Loucy (cell line): ENCODE data around the gene SNCA.

Experiments
- H2AFZ ChIP-seq: fragments of 200-600 bp; sonication (generic); 2 replicates; pipeline ENCODE4 v1.6.0; 2016; ENCODE audit warnings: antibody characterized with exemption, mild to moderate bottlenecking, low read length, moderate library complexity
- H3F3A ChIP-seq: fragments of 200-600 bp; 2 replicates; pipeline ENCODE4 v1.6.0; 2016; ENCODE audit warnings: antibody characterized with exemption, low read depth, mild to moderate bottlenecking
- H3K27me3 ChIP-seq: fragments of 200-600 bp; sonication (generic); 2 replicates; pipeline ENCODE4 v1.6.1; 2014; ENCODE audit warnings: low read length, mild to moderate bottlenecking; ENCODE audit not compliant: insufficient read depth, poor library complexity, severe bottlenecking
- H3K36me3 ChIP-seq: fragments of 200-600 bp; sonication (generic); 2 replicates; pipeline ENCODE4 v1.6.1; 2016; ENCODE audit warnings: low read length; ENCODE audit not compliant: insufficient read depth
- H3K4me1 ChIP-seq: fragments of 200-600 bp; sonication (generic); 2 replicates; pipeline ENCODE4 v1.5.1; 2014; ENCODE audit warnings: low read length, mild to moderate bottlenecking; ENCODE audit not compliant: insufficient read depth, poor library complexity, severe bottlenecking
- H3K4me2 ChIP-seq: fragments of 200-600 bp; sonication (generic); 2 replicates; pipeline ENCODE4 v1.6.0; 2014; ENCODE audit warnings: antibody characterized with exemption, low read length, low read depth, mild to moderate bottlenecking; ENCODE audit not compliant: poor library complexity, severe bottlenecking
- H3K4me3 ChIP-seq: fragments of 200-600 bp; sonication (generic); 2 replicates; pipeline ENCODE4 v1.5.1; 2014; ENCODE audit warnings: low read length, mild to moderate bottlenecking, mixed read lengths; ENCODE audit not compliant: poor library complexity, severe bottlenecking
- H3K79me2 ChIP-seq: fragments of 200-600 bp; sonication (generic); 2 replicates; pipeline ENCODE4 v1.6.1; 2014; ENCODE audit warnings: low read length; ENCODE audit not compliant: insufficient read depth
- H3K9ac ChIP-seq: fragments of 200-600 bp; sonication (generic); 2 replicates; pipeline ENCODE4 v1.6.0; 2014; ENCODE audit warnings: mild to moderate bottlenecking, low read depth, low read length, moderate library complexity; ENCODE audit not compliant: poor library complexity, severe bottlenecking
- H3K9me2 ChIP-seq: fragments of 200-600 bp; sonication (generic); replicated peaks from 2 replicates; pipeline ENCODE4 v1.6.1; 2016; ENCODE audit warnings: low read depth, low read length, mixed read lengths
- H3K9me3 ChIP-seq: fragments of 200-600 bp; sonication (generic); 2 replicates; pipeline ENCODE4 v1.6.1; 2014; ENCODE audit warnings: mild to moderate bottlenecking, antibody characterized with exemption, low read length, low read depth; ENCODE audit not compliant: insufficient read depth
- H4K20me1 ChIP-seq: fragments of 200-600 bp; sonication (generic); 2 replicates; pipeline ENCODE4 v1.6.0; 2014; ENCODE audit warnings: antibody characterized with exemption, low read length, mild to moderate bottlenecking; ENCODE audit not compliant: insufficient read depth, poor library complexity, severe bottlenecking
- CTCF ChIP-seq: fragments of 200-600 bp; sonication (generic); conservative IDR thresholded peaks from 2 replicates; pipeline ENCODE4 v1.5.1; 2014; ENCODE audit warnings: mild to moderate bottlenecking, antibody characterized with exemption, low read length
- EZH2phosphoT487 ChIP-seq: fragments of 200-600 bp; IDR thresholded peaks from 2 replicates; pipeline ENCODE4 v1.6.1; 2018; ENCODE audit warnings: antibody characterized with exemption, mild to moderate bottlenecking, moderate library complexity, borderline replicate concordance

SNCA gene

GRCh38 chr4:89797117-89797516, 39.8 kb downstream of the SNCA start:
- Histone ChIP-seq H3K27me3 (no peaks in the 10 kb centered on the region), H3F3A (no peaks in the 10 kb centered on the region), H3K79me2 (no peaks in the 10 kb centered on the region), H3K36me3 (peaks cover 2% of the 10 kb centered on the region; the same call in 1 of the 2 replicates), H3K4me1 (no peaks in the 10 kb centered on the region), H3K4me3 (no peak overlapping the region), H3K9me2 (no peaks in the 10 kb centered on the region), H2AFZ (no peak overlapping the region), H3K9me3 (no peaks in the 10 kb centered on the region), H3K9ac (no peak overlapping the region), H3K4me2 (no peak overlapping the region), H4K20me1 (no peaks in the 10 kb centered on the region)
- TF ChIP-seq EZH2phosphoT487 (no peak), CTCF (no peak)

- Histone ChIP-seq H2AFZ (no peak overlapping the region), H3K9me2 (no peaks in the 10 kb centered on the region), H3K4me2 (no peak overlapping the region), H3F3A (no peaks in the 10 kb centered on the region), H3K4me3 (no peak overlapping the region), H3K79me2 (no peaks in the 10 kb centered on the region), H3K27me3 (no peaks in the 10 kb centered on the region), H3K36me3 (peaks cover 5% of the 10 kb centered on the region; the same call in 1 of the 2 replicates), H3K9me3 (no peaks in the 10 kb centered on the region), H3K9ac (no peak overlapping the region), H3K4me1 (no peaks in the 10 kb centered on the region), H4K20me1 (no peaks in the 10 kb centered on the region)
- TF ChIP-seq EZH2phosphoT487 (no peak), CTCF (no peak)
These were observed 48.5 kb downstream of the SNCA start for GRCh38 chr4:89788206-89789072.

GRCh38 chr4:89784686-89785231, 52.2 kb downstream of the SNCA start:
- no peaks in the 10 kb centered on the region for H3F3A ChIP-seq
- no peaks in the 10 kb centered on the region for H3K4me1 ChIP-seq
- H2AFZ ChIP-seq = no peak overlapping the region
- H3K4me3 ChIP-seq = no peak overlapping the region
- no peak overlapping the region for H3K4me2 ChIP-seq
- no peaks in the 10 kb centered on the region for H3K36me3 ChIP-seq
- no peaks in the 10 kb centered on the region for H4K20me1 ChIP-seq
- no peaks in the 10 kb centered on the region for H3K27me3 ChIP-seq
- TF ChIP-seq EZH2phosphoT487 (no peak), CTCF (no peak)
- H3K9me2 ChIP-seq = no peaks in the 10 kb centered on the region
- H3K79me2 ChIP-seq = no peaks in the 10 kb centered on the region
- no peaks in the 10 kb centered on the region for H3K9me3 ChIP-seq
- no peak overlapping the region for H3K9ac ChIP-seq
